Muscle of leg (tissue), 11 donors: Measurements from ENCODE around the gene FAM43B. TPM values are rescaled to one million over a fixed set of nuclear protein-coding genes. Genes with fewer than 3 reads are reported as not detected.

Experiments used
- DNase-seq: peaks from one replicate; pipeline ENCODE4 v3.0.0; 2013
- H3K27ac ChIP-seq: one replicate; pipeline ENCODE4 v1.5.1; 2013; ENCODE audit warnings: mild to moderate bottlenecking, low read length, control low read depth
- H3K27me3 ChIP-seq: one replicate; pipeline ENCODE4 v1.6.1; 2013; ENCODE audit warnings: low read length; ENCODE audit not compliant: control insufficient read depth, insufficient read depth
- H3K36me3 ChIP-seq: one replicate; pipeline ENCODE4 v1.6.1; 2013; ENCODE audit warnings: low read length; ENCODE audit not compliant: control insufficient read depth, insufficient read depth
- H3K4me1 ChIP-seq: one replicate; pipeline ENCODE4 v1.6.1; 2013; ENCODE audit warnings: low read length; ENCODE audit not compliant: control insufficient read depth, insufficient read depth
- H3K4me3 ChIP-seq: one replicate; pipeline ENCODE4 v1.5.1; 2013; ENCODE audit warnings: low read length, control low read depth
- H3K9me3 ChIP-seq: replicated peaks from 2 replicates; pipeline ENCODE4 v1.6.1; 2013; ENCODE audit warnings: low read depth, low read length; ENCODE audit not compliant: control insufficient read depth
- WGBS: methylation state at CpG from one replicate; pipeline ENCODE4 v1.1.5; 2013; ENCODE audit warnings: missing lambda C conversion rate; ENCODE audit not compliant: insufficient coverage; 5-methylcytosine and 5-hydroxymethylcytosine counted together
- polyA plus RNA-seq, 8 donors: library from polyadenylated mRNA; unstranded; fragments of 120-200 nt; gene quantifications; one replicate each; pipeline versions ENCODE4 v1.2.1 to v1.2.3, GENCODE V29; 2013; ENCODE audit warnings: inconsistent platforms in 1 of 8, low replicate concordance in 1 of 8; ENCODE audit not compliant: insufficient read length in 8 of 8, insufficient read depth in 1 of 8
- total RNA-seq: library from RNA; stranded (reverse); fragments of 120-200 nt; gene quantifications from one replicate; pipeline ENCODE4 v1.2.4, GENCODE V29; 2013

Gene FAM43B
- total and polyA plus RNA-seq, 9 donors: 0.48 to 2.3 (median 1.0) TPM

DNA sequence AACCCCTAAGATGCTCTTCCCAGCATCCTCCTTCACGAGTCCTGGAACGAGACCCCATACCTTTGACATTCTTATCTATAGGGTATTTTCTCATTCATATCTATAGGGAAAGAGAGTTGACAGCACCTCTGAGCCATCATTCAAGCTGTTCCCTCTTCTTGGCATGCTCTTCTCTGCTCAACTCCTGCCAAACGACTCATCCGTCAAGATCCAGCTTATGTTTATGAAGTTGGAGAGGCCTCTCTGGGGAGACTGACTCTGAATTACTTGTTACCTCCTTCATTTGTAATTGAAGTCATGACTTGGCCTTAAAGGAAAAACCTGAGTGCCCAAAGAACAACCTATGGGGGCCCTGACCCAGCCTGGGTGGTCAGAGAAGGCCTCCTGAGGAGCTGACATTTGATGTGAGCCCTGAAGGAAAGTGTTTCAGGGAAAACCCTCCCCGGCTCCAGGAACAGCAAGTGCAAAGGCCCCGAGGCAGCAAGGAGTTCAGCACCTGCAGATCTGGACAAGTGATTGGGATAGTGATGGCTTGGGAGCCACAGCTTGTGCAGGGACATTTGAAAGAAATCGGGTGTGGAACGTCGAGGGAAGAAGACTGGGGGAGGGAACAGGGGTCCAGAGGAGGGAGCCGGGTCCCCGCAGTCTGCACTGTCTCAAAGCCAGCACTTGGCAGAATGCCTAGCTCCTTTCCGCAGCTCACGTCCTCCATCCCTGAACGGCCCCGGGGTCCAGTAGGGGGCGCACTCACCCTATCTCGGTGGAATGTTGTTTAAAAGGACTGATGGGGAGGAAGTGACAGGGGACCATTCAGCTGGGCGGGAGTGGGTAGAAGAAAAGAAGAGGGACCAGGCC is 22.5 kb downstream of the FAM43B start:
- peak; percentile 60 for DNase-seq
- no peak overlapping the region for H3K27ac ChIP-seq

DNA sequence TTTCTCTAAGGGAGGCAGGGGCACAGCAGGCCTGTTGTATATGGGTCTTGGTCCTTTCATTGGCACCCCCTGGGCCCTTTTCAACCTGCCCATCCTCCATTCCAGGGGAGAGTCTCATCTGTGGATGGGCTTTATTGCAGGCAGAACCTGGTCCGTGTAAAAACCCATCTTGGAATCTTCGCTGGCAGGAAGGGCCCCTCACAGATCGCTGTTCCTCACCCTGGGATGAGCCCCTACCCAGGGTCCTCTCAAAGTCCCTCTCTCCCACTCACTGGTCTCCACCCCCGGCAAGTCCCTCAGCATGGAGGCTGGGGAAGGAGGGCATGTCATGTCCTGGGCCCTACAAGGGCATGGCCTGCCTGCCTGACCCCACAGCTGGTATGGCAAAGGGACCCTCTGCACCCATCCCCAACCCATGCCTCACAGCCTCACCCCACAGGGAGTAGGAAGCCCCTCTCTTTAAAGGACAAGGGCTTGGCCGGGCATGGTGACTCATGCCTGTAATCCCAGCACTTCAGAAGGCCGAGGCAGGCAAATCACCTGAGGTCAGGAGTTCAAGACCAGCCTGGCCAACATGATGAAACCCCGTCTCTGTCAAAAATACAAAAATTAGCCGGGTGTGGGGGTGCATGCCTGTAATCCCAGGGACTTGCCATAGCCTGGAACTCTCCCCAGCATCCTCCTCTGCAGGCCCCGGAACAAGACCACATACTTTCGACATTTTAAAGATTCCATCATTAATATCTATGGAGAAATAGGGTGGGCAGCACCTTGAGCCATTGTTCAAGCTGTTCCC is 23.4 kb downstream of the FAM43B start:
- H3K27me3 ChIP-seq: peaks cover 8% of the 10 kb centered on the region
- H3K9me3 ChIP-seq: peaks cover 2% of the 10 kb centered on the region
- H3K4me1 ChIP-seq: no peaks in the 10 kb centered on the region
- H3K4me3 ChIP-seq: no peak overlapping the region
- no peak for DNase-seq
- 65% methylated on average over 2 of the region's 10 CpGs for WGBS
- H3K27ac ChIP-seq: no peak overlapping the region
- H3K36me3 ChIP-seq: no peaks in the 10 kb centered on the region

More for the DNA sequence above, 22.5 kb downstream of the FAM43B start:
- peaks cover 8% of the 10 kb centered on the region for H3K27me3 ChIP-seq
- peaks cover 2% of the 10 kb centered on the region for H3K9me3 ChIP-seq
- no peaks in the 10 kb centered on the region for H3K36me3 ChIP-seq
- no peak overlapping the region for H3K4me3 ChIP-seq
- no peaks in the 10 kb centered on the region for H3K4me1 ChIP-seq
- 19% methylated on average over 9 of the region's 18 CpGs for WGBS

- Histone ChIP-seq H3K27ac (no peak overlapping the region), H3K9me3 (no peaks in the 10 kb centered on the region), H3K36me3 (no peaks in the 10 kb centered on the region), H3K27me3 (peaks cover 8% of the 10 kb centered on the region), H3K4me1 (no peaks in the 10 kb centered on the region), H3K4me3 (no peak overlapping the region)
- no CpG with 5 or more reads among the region's 3 CpGs for WGBS
- no peak for DNase-seq
Observed at GRCh38 chr1:20578062-20578461, 25.7 kb downstream of the FAM43B start.

- Histone ChIP-seq H3K9me3 (no peaks in the 10 kb centered on the region), H3K27me3 (peaks cover 8% of the 10 kb centered on the region), H3K36me3 (no peaks in the 10 kb centered on the region), H3K4me1 (no peaks in the 10 kb centered on the region), H3K4me3 (no peak overlapping the region), H3K27ac (no peak overlapping the region)
- WGBS: 79% methylated on average over 7 of the region's 13 CpGs
- DNase-seq: no peak
Observed at GRCh38 chr1:20578721-20579395, 26.5 kb downstream of the FAM43B start.

GRCh38 chr1:20584890-20585289 is 32.5 kb downstream of the FAM43B start:
- Histone ChIP-seq H3K27me3 (peaks cover 16% of the 10 kb centered on the region), H3K27ac (no peak overlapping the region), H3K4me1 (peaks cover 11% of the 10 kb centered on the region), H3K36me3 (no peaks in the 10 kb centered on the region), H3K9me3 (no peaks in the 10 kb centered on the region), H3K4me3 (no peak overlapping the region)
- WGBS: 100% methylated on average over 1 of the region's 2 CpGs
- no peak for DNase-seq

DNA sequence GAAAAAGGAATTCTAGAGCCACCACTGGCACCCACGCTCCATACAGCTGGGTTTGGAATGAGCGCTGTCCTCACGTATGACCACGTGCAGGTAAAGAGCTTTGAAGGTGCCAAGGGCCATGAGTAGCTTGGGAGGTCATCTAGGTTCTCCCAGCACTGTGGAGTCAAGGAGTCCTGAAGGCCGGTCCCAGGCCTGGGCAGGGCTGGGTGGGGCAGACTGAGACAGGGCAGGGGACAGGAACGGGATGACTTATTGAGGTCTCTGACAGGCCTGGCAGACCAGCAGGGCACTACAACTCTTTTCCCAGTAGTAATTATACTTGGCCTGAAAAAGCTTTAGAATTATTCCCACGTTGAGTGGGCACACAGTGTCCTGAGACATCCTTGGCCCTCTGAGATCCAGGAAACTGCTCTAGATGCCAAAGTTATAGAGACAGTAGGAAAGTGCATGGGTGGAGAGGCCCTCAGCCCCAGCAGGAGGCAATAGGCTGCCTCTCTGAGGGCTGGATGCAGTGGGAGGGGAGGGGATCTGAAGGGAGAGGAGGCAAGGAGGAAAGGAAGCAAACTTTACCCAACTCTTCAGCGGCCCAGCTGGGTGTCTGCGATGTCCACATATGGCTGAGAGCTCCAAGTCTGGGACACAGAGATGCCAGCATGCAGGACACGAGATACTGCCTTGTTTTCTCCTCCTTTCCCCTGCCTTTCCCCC is 34.7 kb downstream of the FAM43B start:
- WGBS: 63% methylated on average over 4 of the region's 10 CpGs
- H3K4me1 ChIP-seq: peaks cover 14% of the 10 kb centered on the region
- H3K27ac ChIP-seq: no peak overlapping the region
- H3K9me3 ChIP-seq: no peaks in the 10 kb centered on the region
- H3K4me3 ChIP-seq: no peak overlapping the region
- H3K27me3 ChIP-seq: peaks cover 30% of the 10 kb centered on the region
- DNase-seq: no peak
- no peaks in the 10 kb centered on the region for H3K36me3 ChIP-seq

DNA sequence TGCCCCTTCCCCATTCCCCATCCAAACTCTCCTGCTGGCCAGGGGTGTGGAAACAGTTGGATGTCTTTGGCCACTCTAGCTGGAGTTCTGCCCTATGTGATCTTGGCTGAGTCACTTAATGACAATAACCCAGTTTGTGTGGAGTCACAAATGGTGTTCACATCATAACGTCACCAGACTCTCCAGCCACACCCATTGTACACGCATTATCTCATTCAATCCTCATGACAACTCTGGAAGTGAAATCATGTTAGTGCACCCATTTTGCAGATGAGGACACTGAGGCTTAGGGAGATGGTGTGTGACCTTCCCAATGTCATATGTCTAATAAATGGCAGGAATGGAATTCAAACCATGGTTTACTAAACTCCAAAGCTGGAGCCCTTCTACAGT is 35.3 kb downstream of the FAM43B start:
- Histone ChIP-seq H3K9me3 (no peaks in the 10 kb centered on the region), H3K4me3 (no peak overlapping the region), H3K4me1 (peaks cover 14% of the 10 kb centered on the region), H3K27ac (no peak overlapping the region), H3K27me3 (peaks cover 30% of the 10 kb centered on the region), H3K36me3 (no peaks in the 10 kb centered on the region)
- 20% methylated on average over 1 of the region's 2 CpGs for WGBS
- DNase-seq: peak; percentile 33

- peaks cover 30% of the 10 kb centered on the region for H3K27me3 ChIP-seq
- H3K36me3 ChIP-seq: no peaks in the 10 kb centered on the region
- no peaks in the 10 kb centered on the region for H3K9me3 ChIP-seq
- H3K4me1 ChIP-seq: peaks cover 14% of the 10 kb centered on the region
- no peak within 1 kb of the TSS for H3K4me3 ChIP-seq
- DNase-seq: no peak
- H3K27ac ChIP-seq: no peak within 1 kb of the TSS
- 18% methylated on average over 6 of the region's 11 CpGs for WGBS
Observed at GRCh38 chr1:20588634-20589225, 36.4 kb downstream of the FAM43B start, which contains the start of gene CDA. TSS of gene CDA (plus strand) at chr1:20589097. CDS start at chr1:20589130, 33 bp downstream.
